ENCODE data around the gene FBXO15. TPM values are rescaled to one million over a fixed set of nuclear protein-coding genes. Genes with fewer than 3 reads are reported as not detected.

FBXO15 gene
- total and polyA plus RNA-seq, 2 of the 13 experiments (the other 11 are each of a cell fraction or from before 2014, with no cell fraction given) = 0.09 to 0.12 TPM

- BruUV-seq (replicated peaks) = no TSS peak
- no peak for FAIRE-seq
- H3K27ac ChIP-seq (ENCODE audit: extremely low read length, insufficient read depth, low read length) = no peak overlapping the region
- CTCF ChIA-PET (ENCODE audit: low intra/inter-chr PET ratio, low total read pairs) = no interaction called here
- H3K9ac ChIP-seq (ENCODE audit: insufficient read depth, low read depth, low read length) = no peak overlapping the region
- intact Hi-C loops (cut with micrococcal nuclease; ENCODE audit: unreplicated experiment) (no loop called here), in situ Hi-C loops (cut with HindIII; ENCODE audit: extremely low pct_ligation_motif_present, low pct_unique_long_range_greater_than_20kb) (loop anchor here (25.0 kb wide), 1 partner anchor 308 kb away; the partner anchor contains the start of gene CNDP2)
- no peaks in the 10 kb centered on the region for H3K9me3 ChIP-seq (ENCODE audit: low read length)
- no peak overlapping the region for H3K4me3 ChIP-seq (replicated peaks in 1 of 3; ENCODE audit: insufficient read depth in 1 of 3, low read depth in 2 of 3, low read length in 3 of 3)
- H3K79me2 ChIP-seq (ENCODE audit: insufficient read depth, low read length) = no peaks in the 10 kb centered on the region
- peaks cover 6% of the 10 kb centered on the region; the same call in 1 of the 2 replicates for H3K4me1 ChIP-seq (ENCODE audit: insufficient read depth, low read length)
- no peaks in the 10 kb centered on the region for H4K20me1 ChIP-seq (ENCODE audit: insufficient read depth, low read length)
- no peak overlapping the region for H2AFZ ChIP-seq (ENCODE audit: low read length)
- H3K4me2 ChIP-seq (ENCODE audit: low read depth, low read length) = no peak overlapping the region
- POLR2A ChIA-PET = no interaction called here
- 23% methylated on average over 7 of the region's 10 CpGs for WGBS (ENCODE audit: low lambda C conversion rate)
- no peak for DNase-seq (ENCODE audit: low spot score)
- TF ChIP-seq DRAP1 (CRISPR knock-in tag; IDR thresholded peaks at IDR 0.05) = no peak
- no peak for TF ChIP-seq WIZ (CRISPR knock-in tag; IDR thresholded peaks at IDR 0.05)
- TF ChIP-seq ZNF724P (CRISPR knock-in tag; IDR thresholded peaks at IDR 0.05; ENCODE audit: borderline replicate concordance) = no peak
- TF ChIP-seq ZSCAN22 (CRISPR knock-in tag; IDR thresholded peaks at IDR 0.05) = no peak
- no peak for TF ChIP-seq TAF1 (CRISPR knock-in tag; IDR thresholded peaks at IDR 0.05)
- TF ChIP-seq ZNF747 (CRISPR knock-in tag; IDR thresholded peaks at IDR 0.05; ENCODE audit: borderline replicate concordance) = no peak
- no peak for TF ChIP-seq ZBTB2 (CRISPR knock-in tag; IDR thresholded peaks at IDR 0.05; ENCODE audit: low read depth)
- TF ChIP-seq HNRNPK (IDR thresholded peaks at IDR 0.05; ENCODE audit: low read depth, low read length, poor library complexity, severe bottlenecking) = no peak
- no peak for TF ChIP-seq ZFP41 (CRISPR knock-in tag; IDR thresholded peaks at IDR 0.05; ENCODE audit: borderline replicate concordance)
- H3K27me3 ChIP-seq (ENCODE audit: control insufficient read depth in 1 of 2, insufficient read depth in 2 of 2, low read length in 2 of 2) = peaks cover 4 to 76% of the 10 kb centered on the region in 2 experiments; a peak in 4 of 5 replicates
- no peak for ATAC-seq
- no peaks in the 10 kb centered on the region for H3K36me3 ChIP-seq (replicated peaks in 1 of 2; ENCODE audit: control insufficient read depth in 1 of 2, insufficient read depth in 2 of 2, low read length in 2 of 2)
These were observed 32.1 kb upstream of the FBXO15 start for GRCh38 chr18:74179623-74180199.
